HG03571 (cell line): ENCODE measurements around the gene OGDH.
A peak's percentile ranks its signal among the peaks of the same experiment; 100 is the strongest.
"Not testable (repeated sequence)": the region's sequence is repeated elsewhere in the genome, so short reads cannot be mapped to it uniquely, and the experiment has no call there.

Experiments
- ATAC-seq: cut with Tn5 transposase; IDR thresholded peaks from one replicate; pipeline ENCODE4 v1.9.1; 2021; ENCODE audit not compliant: unreplicated experiment

OGDH gene

GRCh38 chr7:44580945-44581878 lies 25.2 kb upstream of the OGDH start:
- ATAC-seq = peak; percentile 7

GRCh38 chr7:44581879-44582603 lies 24.4 kb upstream of the OGDH start, which contains the start of gene TMED4:
TMED4 (minus strand) TSS chr7:44582231; CDS start chr7:44582206, 25 bp downstream.
- ATAC-seq = peak; percentile 81

- ATAC-seq = no peak
Observed at GRCh38 chr7:44583146-44583865, 23.1 kb upstream of the OGDH start.

GRCh38 chr7:44587843-44588711 lies 18.4 kb upstream of the OGDH start:
- no peak for ATAC-seq

GRCh38 chr7:44590910-44591309 lies 15.5 kb upstream of the OGDH start:
- ATAC-seq = no peak

- no peak for ATAC-seq
Observed at GRCh38 chr7:44595934-44596635, 10.3 kb upstream of the OGDH start.

GRCh38 chr7:44597181-44597580 lies 9.2 kb upstream of the OGDH start:
- not testable (repeated sequence) for ATAC-seq

- ATAC-seq = no peak
Observed at GRCh38 chr7:44599222-44599621, 7.2 kb upstream of the OGDH start.

GRCh38 chr7:44602576-44602910 lies 3.9 kb upstream of the OGDH start:
- ATAC-seq = no peak

- ATAC-seq = no peak
Observed at GRCh38 chr7:44603193-44603592, 3.2 kb upstream of the OGDH start.

- no peak for ATAC-seq
Observed at GRCh38 chr7:44604941-44605340, 1.5 kb upstream of the OGDH start.

GRCh38 chr7:44607141-44608068 lies 978 bp downstream of the OGDH start:
- ATAC-seq = no peak

GRCh38 chr7:44608916-44609648 lies 2.7 kb downstream of the OGDH start:
- no peak for ATAC-seq

- no peak for ATAC-seq
Observed at GRCh38 chr7:44609829-44610228, 3.4 kb downstream of the OGDH start.

- ATAC-seq = no peak
Observed at GRCh38 chr7:44615149-44615611, 8.8 kb downstream of the OGDH start.

- ATAC-seq = no peak
Observed at GRCh38 chr7:44615793-44616192, 9.4 kb downstream of the OGDH start.

- no peak for ATAC-seq
Observed at GRCh38 chr7:44616545-44616944, 10.1 kb downstream of the OGDH start.
